Right ventricle myocardium superior (tissue), 1 donor: ENCODE measurements around the gene BMF. TPM values are rescaled to one million over a fixed set of nuclear protein-coding genes. Genes with fewer than 3 reads are reported as not detected.
"Not testable (repeated sequence)": the region's sequence is repeated elsewhere in the genome, so short reads cannot be mapped to it uniquely, and the experiment has no call there.

Experiments used
- ATAC-seq: fragments of 200-7000 bp; cut with Tn5 transposase; one replicate; pipeline ENCODE4 v1.9.1; 2020; ENCODE audit warnings: mild to moderate bottlenecking; ENCODE audit not compliant: poor library complexity
- DNase-seq: peaks from one replicate; pipeline ENCODE4 v3.0.0-alpha.2; 2020
- intact Hi-C: fragments of 100-400 bp; cut with DNase I; formaldehyde crosslinking; loops from one replicate; pipeline ENCODE4 v1.11.2; 2022
- total RNA-seq: library from RNA; stranded (reverse); fragmentation: NEBNext Ultra II Directional; extraction: Animal tissue kit (Norgen Biotek cat#: 25700); gene quantifications from one replicate; pipeline ENCODE4 v1.2.1, GENCODE V29; 2021
- donor health status: DM: no; HTN: yes; CAD: no; lungs with severe emphysema.

BMF gene
- total RNA-seq, 1 donor from 2014 or later: 3.4 TPM

- ATAC-seq (no peak), DNase-seq (peak; percentile 37)
- intact Hi-C loops: no loop called here
Measured at GRCh38 chr15:40075298-40076044, 33.2 kb downstream of the BMF start.

GRCh38 chr15:40074656-40075055 lies 34.0 kb downstream of the BMF start:
- intact Hi-C loops: not testable (repeated sequence)
- peak; percentile 24 for DNase-seq

GRCh38 chr15:40073716-40074490 lies 34.8 kb downstream of the BMF start:
- intact Hi-C loops, ATAC-seq: not testable (repeated sequence)
- peak; percentile 37 for DNase-seq

More at GRCh38 chr15:40074656-40075055, 34.0 kb downstream of the BMF start:
- not testable (repeated sequence) for ATAC-seq

GRCh38 chr15:40072216-40072990 lies 36.3 kb downstream of the BMF start:
- intact Hi-C loops: no loop called here
- ATAC-seq (peak; percentile 19), DNase-seq (peak; percentile 70)

DNA sequence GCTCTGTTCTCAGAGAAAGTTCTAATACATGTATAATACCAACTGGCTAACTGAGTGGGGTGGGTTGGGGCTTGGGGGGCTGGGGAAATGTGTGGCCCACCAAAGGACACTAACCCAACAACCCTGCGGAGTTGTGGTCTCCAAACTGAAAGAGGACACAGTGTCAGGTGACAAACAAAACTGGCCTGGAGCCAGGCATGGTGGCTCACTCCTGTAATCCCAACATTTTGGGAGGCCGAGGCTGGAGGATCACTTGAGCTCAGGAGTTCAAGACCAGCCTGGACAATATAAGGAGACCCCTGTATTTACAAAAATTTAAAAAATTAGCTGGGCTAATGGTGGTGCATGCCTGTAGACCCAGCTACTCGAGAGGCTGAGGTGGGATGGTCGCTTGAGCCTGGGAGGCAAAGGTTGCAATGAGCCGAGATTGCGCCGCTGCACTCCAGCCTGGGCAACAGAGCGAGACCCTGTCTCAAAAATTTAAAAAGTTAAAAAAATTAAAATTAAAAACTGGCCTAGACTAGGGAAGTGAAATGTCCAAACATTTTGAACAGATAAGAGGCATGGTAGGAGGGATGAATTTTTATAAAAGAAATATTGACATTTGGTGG lies 38.0 kb downstream of the BMF start:
- DNase-seq (no peak), ATAC-seq (no peak)
- intact Hi-C loops: no loop called here

GRCh38 chr15:40070166-40070557 lies 38.5 kb downstream of the BMF start:
- DNase-seq (no peak), ATAC-seq (no peak)
- intact Hi-C loops: no loop called here

GRCh38 chr15:40069178-40070165 lies 39.2 kb downstream of the BMF start:
- ATAC-seq (peak; percentile 95), DNase-seq (peak; percentile 96)
- intact Hi-C loops: loop anchor here (5.0 kb wide), 1 partner anchor 38 kb away; the partner anchor contains the start of gene BMF

GRCh38 chr15:40067921-40068624 lies 40.6 kb downstream of the BMF start:
- intact Hi-C loops: loop anchor here (5.0 kb wide), 1 partner anchor 39 kb away; the partner anchor contains the start of gene BMF
- ATAC-seq (no peak), DNase-seq (no peak)

- ATAC-seq: no peak
- no peak for DNase-seq
Measured at GRCh38 chr15:40066589-40066988, 42.1 kb downstream of the BMF start.

GRCh38 chr15:40065166-40065565 lies 43.5 kb downstream of the BMF start:
- no peak for DNase-seq
- intact Hi-C loops: loop anchor here (5.0 kb wide), 1 partner anchor 42 kb away; the partner anchor contains the start of gene BMF
- ATAC-seq: no peak

More at GRCh38 chr15:40066589-40066988, 42.1 kb downstream of the BMF start:
- intact Hi-C loops: loop anchor here (5.0 kb wide), 1 partner anchor 41 kb away; the partner anchor contains the start of gene BMF

DNA sequence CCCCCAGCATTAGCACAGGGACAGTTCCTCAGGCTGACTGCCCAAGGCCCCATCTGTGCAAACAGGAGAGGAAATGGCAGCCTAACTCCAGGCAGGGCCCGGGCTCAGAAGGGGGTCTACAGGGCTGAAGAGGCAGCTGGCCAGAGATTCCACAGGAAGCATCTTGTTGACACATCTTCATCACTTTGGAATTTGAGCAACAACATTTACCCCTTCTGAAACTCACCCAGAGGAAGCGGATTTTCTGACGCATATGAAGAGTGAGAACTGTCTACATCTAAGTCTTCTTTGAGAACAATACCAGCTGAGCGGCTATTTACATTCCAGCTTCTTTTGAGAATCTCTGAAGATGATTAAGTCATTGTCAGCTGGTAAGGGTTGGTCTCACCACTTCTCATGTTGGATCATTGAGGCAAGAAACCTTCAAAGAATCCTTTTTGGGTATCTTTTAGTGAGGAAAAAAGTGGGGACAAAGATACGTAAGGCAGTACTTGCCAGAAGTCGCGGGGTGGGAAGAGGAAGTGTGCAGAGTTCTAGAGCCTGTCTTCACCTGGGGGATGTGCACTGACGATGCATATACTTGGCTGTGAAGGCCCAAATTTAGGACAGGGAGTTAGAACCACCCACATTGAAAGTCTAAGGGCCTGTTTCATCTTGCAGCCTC lies 44.3 kb downstream of the BMF start:
- ATAC-seq: no peak
- DNase-seq: no peak
- intact Hi-C loops: no loop called here

DNA sequence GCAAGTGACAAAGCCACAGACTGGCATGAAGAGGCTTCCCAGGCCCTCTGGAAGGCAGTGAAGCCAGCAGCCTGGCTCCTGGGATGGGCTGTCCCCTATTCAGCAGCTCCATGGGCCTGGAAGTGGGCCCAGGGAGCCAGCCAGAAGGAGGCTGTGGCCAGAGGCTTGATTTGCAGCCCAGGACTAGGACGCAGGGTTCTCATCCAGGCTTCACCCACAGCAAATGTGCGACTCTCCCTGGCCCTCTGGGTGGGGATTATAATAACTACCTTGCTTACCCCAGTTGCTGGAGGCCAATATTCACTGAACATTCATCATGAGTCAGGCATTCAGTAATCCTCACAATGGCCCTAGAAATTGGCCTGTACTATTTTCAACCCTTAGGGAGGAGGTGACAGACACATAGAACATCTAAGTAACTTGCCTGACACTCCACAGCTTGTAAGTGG lies 45.1 kb downstream of the BMF start:
- peak; percentile 69 for ATAC-seq
- DNase-seq: no peak
- intact Hi-C loops: no loop called here

- DNase-seq (no peak), ATAC-seq (peak; percentile 7)
- intact Hi-C loops: no loop called here
Measured at GRCh38 chr15:40062816-40063562, 45.7 kb downstream of the BMF start.

DNA sequence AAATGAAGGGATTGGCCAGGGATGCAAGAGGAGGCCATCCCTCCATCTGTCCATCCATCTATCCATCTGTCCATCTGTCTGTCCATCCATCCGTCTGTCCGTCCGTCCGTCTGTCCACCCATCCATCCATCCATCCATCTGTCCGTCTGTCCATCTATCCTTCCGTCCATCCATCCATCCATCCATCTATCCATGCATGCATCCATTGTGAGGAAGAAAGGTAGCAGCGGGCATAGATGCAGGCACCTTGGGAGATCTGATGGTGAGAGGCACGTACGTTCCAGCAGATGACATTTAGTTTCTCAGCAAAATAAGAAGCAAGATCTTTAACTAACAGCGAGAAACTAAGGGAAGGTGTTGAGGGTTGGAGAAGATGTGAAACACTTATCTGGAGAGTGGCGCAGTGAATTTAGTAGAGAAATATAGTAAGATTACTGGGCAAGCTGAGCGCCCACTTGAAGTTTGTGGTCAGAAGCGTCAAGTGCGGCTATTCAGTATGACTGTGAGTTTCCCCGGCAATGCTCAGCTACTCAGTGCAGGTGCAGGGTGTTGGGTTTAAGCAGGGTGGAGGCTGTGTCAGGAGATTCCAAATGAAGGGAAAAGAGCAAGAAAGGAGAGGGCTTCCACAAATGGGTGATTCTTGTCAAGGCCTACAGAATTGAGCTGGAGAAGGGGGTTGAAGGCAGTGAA lies 47.3 kb downstream of the BMF start:
- ATAC-seq (no peak), DNase-seq (no peak)
- intact Hi-C loops: no loop called here
